ENCODE data around the gene FAR2. TPM values are rescaled to one million over a fixed set of nuclear protein-coding genes. Genes with fewer than 3 reads are reported as not detected.

The FAR2 gene
- total and polyA plus RNA-seq, 8 donors, result 0.43 to 2.8 (median 1.1) TPM

DNA sequence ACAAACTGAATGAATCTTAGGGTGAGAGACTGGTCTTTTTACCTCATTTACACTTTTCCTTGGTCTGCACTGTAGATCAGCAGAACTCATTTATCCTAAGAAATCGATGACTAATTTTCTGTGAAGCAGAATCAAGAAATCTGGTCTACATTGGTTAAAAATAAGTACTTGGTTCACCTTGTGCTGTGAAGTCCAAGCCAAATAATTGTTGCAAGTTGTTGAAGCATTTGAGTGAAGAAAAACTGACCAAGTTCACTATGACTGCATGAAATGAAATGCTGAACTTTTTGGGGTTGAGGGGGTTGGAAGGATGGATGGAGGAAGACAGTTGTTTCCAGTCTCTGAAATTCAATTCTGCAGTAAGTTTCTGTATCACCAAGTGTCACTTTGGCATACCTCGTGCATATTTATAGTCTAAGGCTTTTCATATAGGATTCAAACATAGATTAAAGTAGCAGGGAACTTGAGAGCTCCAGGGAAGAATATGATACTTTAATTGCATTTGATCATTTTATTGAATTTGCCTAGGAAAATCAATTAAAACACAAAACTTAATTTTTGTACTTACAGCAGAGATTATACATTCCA lies 75.0 kb downstream of the FAR2 start:
- no peak for DNase-seq
- 47 to 60% methylated on average over 2 of the region's 2 CpGs for WGBS, 2 donors
- Histone ChIP-seq H3K27me3 (no peaks in the 10 kb centered on the region), H3K4me1 (no peaks in the 10 kb centered on the region), H3K4me3 (no peak overlapping the region), H3K9me3 (no peaks in the 10 kb centered on the region), H3K36me3 (no peaks in the 10 kb centered on the region), H3K27ac (no peak overlapping the region)
- ATAC-seq, result no peak
- FAIRE-seq, result no peak
- TF ChIP-seq, protein P1, sequence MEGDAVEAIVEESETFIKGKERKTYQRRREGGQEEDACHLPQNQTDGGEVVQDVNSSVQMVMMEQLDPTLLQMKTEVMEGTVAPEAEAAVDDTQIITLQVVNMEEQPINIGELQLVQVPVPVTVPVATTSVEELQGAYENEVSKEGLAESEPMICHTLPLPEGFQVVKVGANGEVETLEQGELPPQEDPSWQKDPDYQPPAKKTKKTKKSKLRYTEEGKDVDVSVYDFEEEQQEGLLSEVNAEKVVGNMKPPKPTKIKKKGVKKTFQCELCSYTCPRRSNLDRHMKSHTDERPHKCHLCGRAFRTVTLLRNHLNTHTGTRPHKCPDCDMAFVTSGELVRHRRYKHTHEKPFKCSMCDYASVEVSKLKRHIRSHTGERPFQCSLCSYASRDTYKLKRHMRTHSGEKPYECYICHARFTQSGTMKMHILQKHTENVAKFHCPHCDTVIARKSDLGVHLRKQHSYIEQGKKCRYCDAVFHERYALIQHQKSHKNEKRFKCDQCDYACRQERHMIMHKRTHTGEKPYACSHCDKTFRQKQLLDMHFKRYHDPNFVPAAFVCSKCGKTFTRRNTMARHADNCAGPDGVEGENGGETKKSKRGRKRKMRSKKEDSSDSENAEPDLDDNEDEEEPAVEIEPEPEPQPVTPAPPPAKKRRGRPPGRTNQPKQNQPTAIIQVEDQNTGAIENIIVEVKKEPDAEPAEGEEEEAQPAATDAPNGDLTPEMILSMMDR (IDR thresholded peaks at IDR 0.05), result no peak
- intact Hi-C loops (cut with DNase I), result no loop called here

DNA sequence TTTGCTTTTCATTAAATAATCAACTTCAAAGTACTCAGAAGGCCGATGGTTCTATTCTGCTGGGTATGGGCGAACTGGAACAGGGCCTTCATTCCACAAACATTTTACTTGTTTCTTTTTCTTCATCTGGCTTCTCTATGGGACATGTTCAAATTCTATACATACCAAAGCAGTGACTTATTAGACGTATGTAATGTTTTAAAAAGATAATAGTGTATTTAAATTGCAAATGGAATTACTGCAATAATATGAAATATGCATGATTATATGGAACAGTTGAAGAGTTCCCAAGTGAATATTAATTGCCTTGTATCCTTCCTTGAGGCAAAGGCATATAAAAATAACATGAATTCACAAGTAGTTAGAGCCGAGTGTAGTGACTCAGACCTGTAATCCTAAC lies 75.5 kb downstream of the FAR2 start:
- Histone ChIP-seq H3K4me3 (no peak overlapping the region), H3K27ac (no peak overlapping the region), H3K36me3 (no peaks in the 10 kb centered on the region), H3K4me1 (no peaks in the 10 kb centered on the region), H3K27me3 (no peaks in the 10 kb centered on the region), H3K9me3 (no peaks in the 10 kb centered on the region)
- TF ChIP-seq, protein P1 (IDR thresholded peaks at IDR 0.05), result no peak
- no peak for ATAC-seq
- DNase-seq, result no peak
- intact Hi-C loops (cut with DNase I), result no loop called here
- 59 to 70% methylated on average over 4 of the region's 4 CpGs for WGBS, 2 donors
- FAIRE-seq, result no peak

DNA sequence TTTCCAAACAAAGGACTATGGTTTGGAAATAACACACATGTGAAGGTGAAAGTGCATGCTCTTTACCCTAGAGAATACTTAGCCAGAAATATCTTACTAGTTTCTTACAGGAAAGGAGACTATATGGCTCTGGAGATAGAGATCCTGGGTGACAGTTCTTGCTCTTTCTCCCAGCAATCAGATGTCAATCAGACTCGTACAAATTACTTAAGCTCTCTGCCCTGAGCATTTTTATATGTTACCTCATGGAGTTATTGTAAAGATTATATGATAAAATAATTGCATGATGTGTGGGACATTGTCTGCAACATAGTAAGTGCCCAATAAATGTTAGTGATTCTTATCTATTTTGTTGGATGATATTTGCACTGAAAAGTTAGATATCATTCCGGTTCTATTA lies 76.8 kb downstream of the FAR2 start:
- DNase-seq, result no peak
- no peak for ATAC-seq
- H3K4me3 ChIP-seq, result no peak overlapping the region
- FAIRE-seq, result no peak
- no peaks in the 10 kb centered on the region for H3K9me3 ChIP-seq
- no peaks in the 10 kb centered on the region for H3K27me3 ChIP-seq
- no peak overlapping the region for H3K27ac ChIP-seq
- WGBS, 2 donors, result 29 to 36% methylated on average over 2 of the region's 2 CpGs
- H3K4me1 ChIP-seq, result no peaks in the 10 kb centered on the region
- H3K36me3 ChIP-seq, result no peaks in the 10 kb centered on the region
- TF ChIP-seq, protein P1 (IDR thresholded peaks at IDR 0.05), result no peak
- intact Hi-C loops (cut with DNase I), result no loop called here

DNA sequence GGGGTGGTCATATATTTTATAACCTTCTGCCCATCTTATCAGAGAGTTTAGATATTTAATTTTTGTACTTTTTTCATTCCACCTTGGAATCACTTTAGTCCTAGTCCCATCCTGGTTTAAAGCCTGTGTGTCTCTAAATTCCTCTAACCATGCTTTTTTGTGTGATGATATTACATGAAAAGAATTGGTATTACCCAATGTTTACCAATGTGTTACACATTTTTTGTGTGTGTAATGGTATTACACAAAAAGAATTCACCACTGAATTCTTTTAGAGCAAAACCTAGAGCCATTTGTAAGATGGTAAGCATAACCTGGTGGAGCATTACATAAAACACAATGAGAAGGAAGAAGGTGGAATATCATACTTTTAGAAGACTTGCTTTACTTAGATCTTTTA lies 77.5 kb downstream of the FAR2 start:
- H3K4me3 ChIP-seq, result no peak overlapping the region
- no peaks in the 10 kb centered on the region for H3K9me3 ChIP-seq
- H3K4me1 ChIP-seq, result no peaks in the 10 kb centered on the region
- FAIRE-seq (no peak), DNase-seq (no peak), ATAC-seq (no peak)
- TF ChIP-seq, protein P1 (IDR thresholded peaks at IDR 0.05), result no peak
- H3K36me3 ChIP-seq, result no peaks in the 10 kb centered on the region
- H3K27ac ChIP-seq, result no peak overlapping the region
- H3K27me3 ChIP-seq, result no peaks in the 10 kb centered on the region
- intact Hi-C loops (cut with DNase I), result no loop called here

DNA sequence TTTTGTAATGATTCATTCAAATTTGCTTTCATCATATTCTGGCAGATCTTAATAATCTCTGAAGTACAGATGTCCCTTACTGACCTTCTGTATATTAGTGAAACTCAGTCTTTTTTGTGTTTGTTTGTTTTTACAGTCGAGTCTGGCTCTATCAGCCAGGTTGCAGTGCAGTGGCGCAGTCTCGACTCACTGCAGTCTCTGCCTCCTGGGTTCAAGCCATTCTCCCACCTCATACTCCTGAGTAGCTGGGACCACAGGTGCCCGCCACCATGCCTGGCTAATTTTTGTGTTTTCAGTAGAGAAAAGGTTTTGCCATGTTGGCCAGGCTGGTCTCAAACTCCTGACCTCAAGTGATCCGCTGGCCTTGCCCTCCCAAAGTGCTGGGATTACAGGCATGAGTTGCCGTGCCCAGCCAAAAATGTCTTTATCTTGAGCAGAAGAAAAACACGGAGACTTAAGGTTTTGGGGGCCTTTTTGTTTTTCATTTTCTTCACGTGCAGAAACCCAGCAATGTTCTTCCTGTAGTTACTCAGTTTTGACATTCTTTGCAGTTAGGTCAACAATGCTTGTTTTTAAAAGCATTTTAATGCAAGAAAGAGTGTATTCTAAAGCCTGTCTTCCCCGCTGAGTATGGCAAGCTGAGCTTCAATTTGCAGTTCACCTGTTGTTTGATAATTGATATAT lies 79.5 kb downstream of the FAR2 start:
- FAIRE-seq, result no peak
- TF ChIP-seq, protein P1 (IDR thresholded peaks at IDR 0.05), result no peak
- no peak for DNase-seq
- Histone ChIP-seq H3K36me3 (no peaks in the 10 kb centered on the region), H3K27ac (no peak overlapping the region), H3K9me3 (no peaks in the 10 kb centered on the region), H3K27me3 (no peaks in the 10 kb centered on the region), H3K4me1 (no peaks in the 10 kb centered on the region), H3K4me3 (no peak overlapping the region)
- intact Hi-C loops (cut with DNase I), result no loop called here
- 43 to 50% methylated on average over 9 of the region's 9 CpGs for WGBS, 2 donors
- no peak for ATAC-seq

All from pancreas (tissue), 10 donors.